H1 (cell line): Measurements from ENCODE around the gene CDON. TPM values are rescaled to one million over a fixed set of nuclear protein-coding genes. Genes with fewer than 3 reads are reported as not detected.

Source experiments
- CTCF ChIA-PET: fragments of 300-600 bp; sonication (Branson Sonifier 250); formaldehyde crosslinking; loops from one replicate; lab custom pipeline; 2021; ENCODE audit not compliant: partially characterized antibody; lab: Charles Lee
- POLR2A ChIA-PET: fragments of 300-600 bp; sonication (Branson Sonifier 250); formaldehyde crosslinking; loops from one replicate; lab custom pipeline; 2021; ENCODE audit warnings: inconsistent platforms; ENCODE audit not compliant: partially characterized antibody; lab: Charles Lee
- DNase-seq, 2 experiments: peaks; one replicate each; pipeline versions ENCODE4 v3.0.0 to v3.0.0-alpha.2; 2010 to 2022; ENCODE audit warnings: low spot score in 2 of 2, low read depth in 1 of 2, mixed read lengths in 1 of 2
- FAIRE-seq: peaks from 2 replicates; lab custom pipeline; 2011; peaks lifted over from hg19 to GRCh38; lab: Jason Lieb, UNC
- H2AFZ ChIP-seq: 2 replicates; pipeline ENCODE4 v1.8.1; 2012; ENCODE audit warnings: low read length, inconsistent platforms
- H2AK5ac ChIP-seq: 2 replicates; pipeline ENCODE4 v1.6.1; 2013; ENCODE audit warnings: low read depth, low read length
- H2BK120ac ChIP-seq: replicated peaks from 2 replicates; pipeline ENCODE3; 2013; ENCODE audit warnings: low read depth, low read length, inconsistent platforms
- H2BK12ac ChIP-seq: 2 replicates; pipeline ENCODE4 v1.6.1; 2013; ENCODE audit warnings: low read depth, low read length
- H2BK15ac ChIP-seq: 2 replicates; pipeline ENCODE4 v1.6.1; 2013; ENCODE audit warnings: low read length
- H2BK20ac ChIP-seq: 2 replicates; pipeline ENCODE4 v1.6.1; 2013; ENCODE audit warnings: low read length
- H2BK5ac ChIP-seq: 2 replicates; pipeline ENCODE4 v1.6.1; 2013; ENCODE audit warnings: low read depth, low read length
- H3K14ac ChIP-seq: 2 replicates; pipeline ENCODE4 v1.6.1; 2013; ENCODE audit warnings: inconsistent platforms; ENCODE audit not compliant: insufficient read length
- H3K18ac ChIP-seq: 2 replicates; pipeline ENCODE4 v1.6.1; 2013; ENCODE audit warnings: low read length; ENCODE audit errors: extremely low read depth
- H3K23ac ChIP-seq: 2 replicates; pipeline ENCODE4 v1.6.1; 2013; ENCODE audit warnings: inconsistent platforms; ENCODE audit not compliant: insufficient read length
- H3K23me2 ChIP-seq: 2 replicates; pipeline ENCODE4 v1.6.1; 2013; ENCODE audit warnings: low read depth, low read length
- H3K27ac ChIP-seq: 2 replicates; pipeline ENCODE4 v1.6.1; 2011; ENCODE audit warnings: low read depth, low read length, inconsistent platforms
- H3K27me3 ChIP-seq, 4 experiments: replicated peaks in 1 of 4; 1 replicate in 1 of 4; 2 replicates in 3 of 4; pipeline versions ENCODE4 v1.6.1 to v1.8.1; 2011 to 2013; ENCODE audit warnings: low read length in 3 of 4, mild to moderate bottlenecking in 3 of 4, inconsistent platforms in 2 of 4, mixed read lengths in 2 of 4, moderate library complexity in 1 of 4; ENCODE audit not compliant: control insufficient read depth in 3 of 4, insufficient read depth in 3 of 4; ENCODE audit errors: extremely low read depth in 1 of 4
- H3K36me3 ChIP-seq, 4 experiments: 2 replicates each; pipeline versions ENCODE4 v1.6.1 to v1.8.1; 2011 to 2013; ENCODE audit warnings: mild to moderate bottlenecking in 4 of 4, low read length in 3 of 4, moderate library complexity in 2 of 4, control low read depth in 1 of 4, inconsistent platforms in 1 of 4; ENCODE audit not compliant: insufficient read depth in 4 of 4, control insufficient read depth in 2 of 4
- H3K4ac ChIP-seq: replicated peaks from 2 replicates; pipeline ENCODE3; 2013; ENCODE audit warnings: low read length, low read depth, mixed read lengths, inconsistent platforms; ENCODE audit not compliant: insufficient read length
- H3K4me1 ChIP-seq, 4 experiments: replicated peaks in 1 of 4; 1 replicate in 1 of 4; 2 replicates in 3 of 4; pipeline versions ENCODE4 v1.6.1 to v1.8.1; 2011 to 2013; ENCODE audit warnings: low read length in 3 of 4, inconsistent platforms in 2 of 4, mixed read lengths in 1 of 4; ENCODE audit not compliant: insufficient read depth in 4 of 4, control insufficient read depth in 3 of 4
- H3K4me2 ChIP-seq, 2 experiments: 2 replicates each; pipeline versions ENCODE4 v1.6.1 to v1.8.1; 2011 to 2013; ENCODE audit warnings: low read depth in 2 of 2, low read length in 2 of 2, control low read depth in 1 of 2, inconsistent platforms in 1 of 2, mild to moderate bottlenecking in 1 of 2; ENCODE audit not compliant: insufficient read depth in 1 of 2
- H3K4me3 ChIP-seq, 4 experiments: fragments of 200-600, 300-600 bp in 1 of 4; sonication (generic), shearing (Covaris generic), sonication (Bioruptor Twin) in 1 of 4; 2 replicates each; pipeline versions ENCODE4 v1.5.1 to v1.8.1; 2011 to 2016; ENCODE audit warnings: low read length in 4 of 4, low read depth in 3 of 4, control low read depth in 2 of 4, inconsistent platforms in 2 of 4, mild to moderate bottlenecking in 2 of 4, mixed read lengths in 1 of 4, moderate library complexity in 1 of 4; ENCODE audit not compliant: insufficient read depth in 2 of 4; ENCODE audit errors: extremely low read depth in 1 of 4
- H3K56ac ChIP-seq: replicated peaks from 2 replicates; pipeline ENCODE3; 2013; ENCODE audit warnings: low read depth, mild to moderate bottlenecking, mixed read lengths, low read length, inconsistent platforms; ENCODE audit not compliant: insufficient read length
- H3K79me1 ChIP-seq: 2 replicates; pipeline ENCODE4 v1.6.1; 2013; ENCODE audit warnings: low read depth, low read length, control low read depth
- H3K79me2 ChIP-seq, 2 experiments: 2 replicates each; pipeline versions ENCODE4 v1.6.1 to v1.8.1; 2012 to 2013; ENCODE audit warnings: low read length in 2 of 2, mild to moderate bottlenecking in 2 of 2, inconsistent platforms in 1 of 2; ENCODE audit not compliant: insufficient read depth in 2 of 2, control insufficient read depth in 1 of 2
- H3K9ac ChIP-seq, 4 experiments: replicated peaks in 1 of 4; 1 replicate in 1 of 4; 2 replicates in 3 of 4; pipeline versions ENCODE4 v1.6.1 to v1.8.1; 2011 to 2013; ENCODE audit warnings: low read depth in 3 of 4, low read length in 3 of 4, control low read depth in 2 of 4, mild to moderate bottlenecking in 2 of 4, moderate library complexity in 2 of 4, inconsistent platforms in 1 of 4; ENCODE audit errors: extremely low read depth in 1 of 4
- H3K9me3 ChIP-seq, 2 experiments: 2 replicates each; pipeline versions ENCODE4 v1.6.1 to v1.8.1; 2012 to 2013; ENCODE audit warnings: mild to moderate bottlenecking in 2 of 2, moderate library complexity in 2 of 2, control low read depth in 1 of 2, inconsistent platforms in 1 of 2, low read depth in 1 of 2, low read length in 1 of 2, mixed read lengths in 1 of 2; ENCODE audit not compliant: insufficient read depth in 2 of 2
- H4K20me1 ChIP-seq, 2 experiments: replicated peaks in 1 of 2; 2 replicates each; pipeline versions ENCODE3 to v1.8.1; 2011 to 2013; ENCODE audit warnings: inconsistent platforms in 2 of 2, low read length in 2 of 2, mild to moderate bottlenecking in 1 of 2; ENCODE audit not compliant: insufficient read depth in 2 of 2, control insufficient read depth in 1 of 2
- H4K5ac ChIP-seq: 2 replicates; pipeline ENCODE4 v1.6.1; 2013; ENCODE audit warnings: low read length, low read depth, mixed read lengths, inconsistent platforms; ENCODE audit not compliant: insufficient read length
- H4K8ac ChIP-seq: 2 replicates; pipeline ENCODE4 v1.8.0; 2013; ENCODE audit warnings: mild to moderate bottlenecking, moderate library complexity, low read length, inconsistent platforms; ENCODE audit not compliant: insufficient read depth; ENCODE audit errors: extremely low read depth
- H4K91ac ChIP-seq: replicated peaks from 2 replicates; pipeline ENCODE3; 2013; ENCODE audit warnings: low read length, mixed read lengths, inconsistent platforms; ENCODE audit not compliant: insufficient read length
- CTBP2 ChIP-seq: IDR thresholded peaks from 2 replicates; pipeline ENCODE4 v1.7.0; 2011; ENCODE audit warnings: borderline replicate concordance, mild to moderate bottlenecking, moderate library complexity, mixed read lengths, low read length; ENCODE audit not compliant: insufficient read depth, insufficient read length
- WGBS, 2 experiments: shearing (Covaris generic) in 1 of 2; methylation state at CpG; one replicate each; pipeline versions ENCODE4 v1.1.6 to v1.1.7; 2013 to 2015; ENCODE audit warnings: low lambda C conversion rate in 2 of 2, mixed read lengths in 2 of 2, inconsistent platforms in 1 of 2, low coverage in 1 of 2, missing lambda C conversion rate in 1 of 2; ENCODE audit not compliant: insufficient replicate concordance in 2 of 2, insufficient coverage in 1 of 2, insufficient read length in 1 of 2; ENCODE audit errors: extremely low coverage in 1 of 2, missing lambda C conversion rate in 1 of 2; 5-methylcytosine and 5-hydroxymethylcytosine counted together
- polyA plus RNA-seq, 7 experiments: library from polyadenylated mRNA; depleted of rRNA in 3 of 7; stranded (reverse) in 5 of 7; unstranded in 2 of 7; fragments of >200 nt in 5 of 7; fragments of 200-250 nt in 2 of 7; gene quantifications; 1 replicate in 5 of 7; 2 replicates in 1 of 7; 4 replicates in 1 of 7; pipeline versions ENCODE4 v1.2.1 to v1.2.3, GENCODE V29; 2011 to 2013; ENCODE audit warnings: missing spikeins in 2 of 7, mixed read lengths in 2 of 7
- total RNA-seq: library from RNA; stranded (reverse); fragmentation: NEBNext Ultra II Directional; extraction: Animal tissue kit (Norgen Biotek cat#: 25700); gene quantifications from 2 replicates; pipeline ENCODE4 v1.2.1, GENCODE V29; 2021
- TF ChIP-seq, protein P1 (sequence below): IDR thresholded peaks from 2 replicates; pipeline ENCODE4 v1.6.1; 2011; ENCODE audit warnings: low read length, improper control_type of control experiment

Gene CDON
- total and polyA plus RNA-seq, 2 of the 8 experiments (the other 6 are each of a cell fraction or from before 2014, with no cell fraction given): 11.0 to 32.5 TPM

DNA sequence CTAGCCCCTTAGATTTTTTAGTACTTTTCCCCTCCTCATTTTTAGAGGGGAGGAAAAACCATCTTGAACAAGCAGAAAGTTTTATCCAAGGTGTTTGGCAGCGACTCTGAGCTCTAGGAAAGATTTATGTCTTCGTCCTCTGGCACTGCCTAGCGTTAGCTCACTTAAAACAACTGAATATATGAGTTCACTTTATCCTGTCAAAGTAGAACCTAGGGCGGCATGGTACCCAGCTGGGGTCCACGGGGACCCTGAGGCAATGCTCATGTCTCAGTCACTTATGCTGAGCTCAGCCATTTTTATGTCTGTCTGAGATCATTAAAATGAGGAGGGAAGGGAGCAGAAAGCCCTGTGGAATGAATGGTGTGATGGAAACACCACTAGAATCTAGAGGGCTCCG is 131.0 kb downstream of the CDON start:
- Histone ChIP-seq H3K18ac (no peak overlapping the region), H4K8ac (no peak overlapping the region), H3K36me3 (no peaks in the 10 kb centered on the region), H3K56ac (no peak overlapping the region), H3K23me2 (no peaks in the 10 kb centered on the region), H3K9ac (no peak overlapping the region), H2BK20ac (no peak overlapping the region), H3K4ac (no peak overlapping the region), H2BK12ac (0 out of 2 replicates have a peak overlapping the region, but pooled peaks have one; percentile 32), H2AFZ (no peak overlapping the region), H3K79me1 (no peaks in the 10 kb centered on the region), H3K9me3 (no peaks in the 10 kb centered on the region), H2BK120ac (no peak overlapping the region), H4K20me1 (no peaks in the 10 kb centered on the region), H3K79me2 (no peaks in the 10 kb centered on the region), H2AK5ac (no peak overlapping the region), H2BK5ac (no peak overlapping the region), H2BK15ac (no peak overlapping the region), H3K4me1 (peaks cover 6 to 14% (median 11%) of the 10 kb centered on the region in 4 experiments), H3K23ac (no peak overlapping the region), H4K5ac (no peak overlapping the region), H3K4me2 (no peak overlapping the region), H3K27me3 (peaks cover 0 to 6% (median 2%) of the 10 kb centered on the region in 4 experiments; a peak in 2 of 7 replicates), H3K14ac (no peak overlapping the region), H3K27ac (no peak overlapping the region), H3K4me3 (no peak overlapping the region), H4K91ac (no peak overlapping the region)
- ChIA-PET CTCF (interaction anchor here (1.1 to 7.0 kb wide), 7 partner anchors 10 to 262 kb away, joined by 3 to 76 read pairs (median 11); partner anchors contain the start of gene VSIG10L2), POLR2A (interaction anchor here (1.1 to 1.6 kb wide), 3 partner anchors 12 to 198 kb away, joined by 3 to 6 read pairs (median 3); no protein-coding TSS in a partner anchor)
- TF ChIP-seq, protein P1, sequence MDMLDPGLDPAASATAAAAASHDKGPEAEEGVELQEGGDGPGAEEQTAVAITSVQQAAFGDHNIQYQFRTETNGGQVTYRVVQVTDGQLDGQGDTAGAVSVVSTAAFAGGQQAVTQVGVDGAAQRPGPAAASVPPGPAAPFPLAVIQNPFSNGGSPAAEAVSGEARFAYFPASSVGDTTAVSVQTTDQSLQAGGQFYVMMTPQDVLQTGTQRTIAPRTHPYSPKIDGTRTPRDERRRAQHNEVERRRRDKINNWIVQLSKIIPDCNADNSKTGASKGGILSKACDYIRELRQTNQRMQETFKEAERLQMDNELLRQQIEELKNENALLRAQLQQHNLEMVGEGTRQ: no peak
- no peak for TF ChIP-seq CTBP2
- DNase-seq (no peak), FAIRE-seq (no peak)
- WGBS, 2 experiments: 87% methylated on average over 6 of the region's 6 CpGs; no CpG with 5 or more reads in 1 of the 2 experiments
